GM21515 (cell line): ENCODE measurements around the gene LTB4R.
A peak's percentile ranks its signal among the peaks of the same experiment; 100 is the strongest.

ENCODE experiments used
- ATAC-seq: cut with Tn5 transposase; IDR thresholded peaks from one replicate; pipeline ENCODE4 v1.9.1; 2021; ENCODE audit not compliant: unreplicated experiment

Gene LTB4R

GRCh38 chr14:24278424-24278823, 32.9 kb upstream of the LTB4R start:
- ATAC-seq: no peak

- ATAC-seq: no peak
Measured at GRCh38 chr14:24279301-24280186, 31.8 kb upstream of the LTB4R start.

DNA sequence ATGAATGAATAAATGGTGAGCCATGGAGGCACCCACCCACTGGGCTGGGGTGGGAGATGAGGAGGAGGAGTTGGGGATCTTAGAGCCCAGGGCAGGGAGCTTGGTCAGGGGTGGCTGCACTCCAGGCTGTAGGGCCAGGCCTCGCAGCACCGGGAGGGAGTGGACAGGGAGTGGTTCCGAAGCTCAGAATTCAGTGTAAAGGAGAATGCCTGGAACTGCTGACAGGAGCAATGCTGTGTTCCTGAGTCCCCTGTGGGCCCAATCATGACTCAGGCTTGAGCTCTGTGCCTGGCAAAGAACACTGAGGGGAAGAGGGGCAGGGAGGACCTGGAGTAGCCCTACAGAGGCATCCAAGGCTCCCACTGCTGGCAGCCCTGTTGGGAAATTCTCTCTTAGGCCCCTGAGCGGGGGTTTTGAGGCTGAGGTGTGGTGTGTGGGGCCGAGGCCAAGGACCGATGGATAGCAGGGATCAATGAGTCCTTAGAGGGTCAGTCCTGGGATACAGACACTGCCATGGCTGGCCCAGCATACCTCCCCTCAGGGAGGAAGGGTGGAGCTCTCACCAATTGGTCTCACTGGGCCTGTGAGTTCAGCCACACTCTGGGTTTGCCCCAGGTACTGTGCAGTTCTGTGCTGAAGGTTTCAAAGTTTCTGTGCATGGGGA, 30.4 kb upstream of the LTB4R start:
- ATAC-seq: no peak

DNA sequence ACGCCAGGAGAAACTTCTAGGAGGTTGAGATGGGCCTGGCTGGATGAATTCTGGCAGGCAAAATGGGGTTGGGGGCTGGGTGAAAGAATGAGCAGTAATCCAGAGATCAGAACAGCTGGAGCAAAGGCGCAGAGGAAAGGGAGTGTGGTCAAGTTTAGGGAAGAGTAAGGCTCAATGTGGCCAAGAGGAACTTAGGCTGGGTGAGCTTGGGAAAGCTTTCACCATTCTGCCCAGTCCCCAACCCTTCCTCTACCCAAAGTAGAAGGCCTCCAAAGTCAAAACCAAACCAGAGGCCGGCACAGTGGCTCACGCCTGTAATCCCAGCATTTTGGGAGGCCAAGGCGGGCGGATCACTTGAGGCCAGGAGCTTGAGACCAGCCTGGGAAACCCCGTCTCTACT, 29.7 kb upstream of the LTB4R start:
- ATAC-seq: no peak

GRCh38 chr14:24282736-24283135, 28.6 kb upstream of the LTB4R start:
- ATAC-seq: no peak

DNA sequence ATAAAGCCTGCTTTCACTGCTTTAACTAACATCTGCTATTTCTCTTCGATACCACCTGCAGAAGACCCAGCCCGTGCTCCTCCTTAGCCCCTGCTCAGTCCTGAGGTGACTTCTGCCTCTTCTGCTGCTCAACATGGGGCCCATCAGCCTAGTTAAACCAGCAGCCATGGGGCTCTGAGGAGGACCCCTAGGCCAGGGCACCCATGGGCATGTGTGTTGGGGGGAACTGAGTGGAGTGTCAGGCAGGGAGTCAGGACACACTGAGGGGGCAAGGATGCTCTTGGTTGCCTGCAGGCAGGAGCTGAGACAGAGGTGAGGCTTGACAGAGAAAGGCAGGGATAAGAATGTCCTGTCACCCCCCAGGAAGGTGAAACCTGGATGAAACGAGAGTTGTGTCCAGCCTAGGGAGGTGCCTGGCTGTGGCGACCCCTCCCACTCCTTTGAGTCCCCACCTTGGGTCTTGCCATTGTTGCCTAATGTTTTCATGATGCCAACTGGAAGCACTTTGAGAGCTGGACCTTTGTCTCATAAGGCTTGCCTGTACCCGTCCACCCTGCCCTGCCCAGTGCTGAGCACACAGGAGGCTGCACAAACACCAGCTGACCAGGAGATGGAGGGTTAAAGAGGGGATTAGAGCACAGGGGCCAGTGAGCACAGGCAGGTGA, 27.4 kb upstream of the LTB4R start:
- ATAC-seq: no peak

- no peak for ATAC-seq
Measured at GRCh38 chr14:24284501-24285035, 26.7 kb upstream of the LTB4R start.

- ATAC-seq: no peak
Measured at GRCh38 chr14:24285351-24285750, 26.0 kb upstream of the LTB4R start.

DNA sequence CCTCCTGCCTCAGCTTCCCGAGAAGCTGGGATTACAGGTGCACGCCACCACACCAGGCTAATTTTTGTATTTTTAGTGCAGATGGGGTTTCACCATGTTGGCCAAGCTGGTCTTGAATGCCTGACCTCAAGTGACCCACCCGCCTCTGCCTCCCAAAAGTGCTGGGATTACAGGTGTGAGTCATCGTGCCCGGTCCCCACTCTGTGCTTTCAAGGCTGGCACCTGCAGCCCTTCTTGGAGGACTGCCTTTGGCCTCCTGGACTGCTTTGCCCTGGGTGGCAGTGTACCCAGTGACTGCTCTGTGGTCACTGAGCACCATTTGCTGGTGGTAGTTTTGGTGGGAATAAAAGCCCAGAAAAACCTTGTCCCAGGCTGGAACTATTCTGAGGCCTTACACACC, 24.3 kb upstream of the LTB4R start:
- ATAC-seq: no peak

GRCh38 chr14:24289649-24290280, 21.5 kb upstream of the LTB4R start:
- no peak for ATAC-seq

DNA sequence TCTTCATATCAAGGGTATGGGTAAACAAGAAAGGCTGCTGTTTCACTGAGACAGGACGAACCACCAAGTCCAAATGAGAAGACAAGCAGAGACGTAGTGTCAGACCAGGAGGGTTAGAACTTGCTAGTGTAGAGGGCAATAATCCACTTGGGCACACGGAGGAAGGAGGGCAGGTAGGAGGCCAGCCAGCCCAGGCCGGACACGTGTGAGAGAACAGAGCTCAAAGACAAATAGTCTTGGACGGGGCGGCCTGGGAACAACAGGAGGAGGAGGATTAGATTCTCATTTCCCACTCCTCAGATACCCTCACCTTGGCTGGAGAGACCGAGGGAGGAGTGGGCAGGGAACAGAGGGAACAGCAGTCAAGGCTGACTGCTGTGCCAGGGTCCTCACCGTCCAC, 20.6 kb upstream of the LTB4R start:
- no peak for ATAC-seq

GRCh38 chr14:24291446-24292117, 19.7 kb upstream of the LTB4R start:
- no peak for ATAC-seq

DNA sequence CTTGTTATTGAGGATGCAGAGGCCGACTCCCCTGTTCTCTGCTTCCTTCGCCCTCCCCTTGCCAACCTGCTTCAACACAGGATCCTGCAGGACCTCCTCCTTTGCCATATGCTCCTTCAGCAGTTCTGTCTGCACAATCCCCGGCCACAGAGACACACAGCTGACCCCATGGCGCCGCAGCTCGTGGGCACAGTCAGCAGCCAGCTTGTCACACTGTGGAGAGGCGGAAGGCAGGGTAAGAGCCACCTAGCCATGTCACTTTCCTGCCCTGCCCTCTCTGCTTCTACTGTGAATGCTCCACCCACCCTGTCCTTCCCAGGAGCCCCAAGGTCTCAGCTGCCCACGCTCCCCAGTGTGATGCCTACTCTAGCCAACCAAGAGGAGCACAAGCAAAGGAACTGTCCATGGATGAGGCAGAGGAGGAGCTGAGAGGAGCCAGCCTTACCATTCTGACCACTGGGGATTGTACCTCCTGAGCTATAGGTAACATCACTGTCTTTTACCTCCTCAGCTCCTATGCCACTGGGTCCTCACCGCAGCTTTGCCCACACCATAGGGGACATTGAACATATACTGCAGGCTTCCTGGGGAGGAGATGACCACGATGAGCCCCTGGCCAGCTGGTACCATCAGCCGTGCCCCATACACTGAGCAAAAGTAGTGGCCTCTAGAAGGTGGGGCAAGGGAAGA, 19.0 kb upstream of the LTB4R start:
- no peak for ATAC-seq

DNA sequence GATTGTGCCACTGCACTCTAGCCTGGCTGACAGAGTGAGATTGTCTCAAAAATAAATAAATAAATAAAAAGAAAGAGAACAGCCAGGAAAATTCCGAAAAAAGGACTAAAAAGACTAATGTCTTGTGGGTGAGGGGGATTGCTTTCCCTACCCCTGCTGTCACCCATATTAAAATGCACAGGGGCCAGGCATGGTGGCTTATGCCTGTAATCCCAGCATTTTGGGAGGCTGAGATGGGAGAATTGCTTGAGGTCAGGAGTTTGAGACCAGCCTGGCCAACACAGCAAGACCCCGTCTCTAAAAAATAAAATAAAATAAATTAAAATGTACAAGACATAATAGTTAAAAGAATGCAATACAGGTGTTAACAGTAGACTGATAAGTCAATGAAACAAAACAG, 17.8 kb upstream of the LTB4R start:
- ATAC-seq: no peak

DNA sequence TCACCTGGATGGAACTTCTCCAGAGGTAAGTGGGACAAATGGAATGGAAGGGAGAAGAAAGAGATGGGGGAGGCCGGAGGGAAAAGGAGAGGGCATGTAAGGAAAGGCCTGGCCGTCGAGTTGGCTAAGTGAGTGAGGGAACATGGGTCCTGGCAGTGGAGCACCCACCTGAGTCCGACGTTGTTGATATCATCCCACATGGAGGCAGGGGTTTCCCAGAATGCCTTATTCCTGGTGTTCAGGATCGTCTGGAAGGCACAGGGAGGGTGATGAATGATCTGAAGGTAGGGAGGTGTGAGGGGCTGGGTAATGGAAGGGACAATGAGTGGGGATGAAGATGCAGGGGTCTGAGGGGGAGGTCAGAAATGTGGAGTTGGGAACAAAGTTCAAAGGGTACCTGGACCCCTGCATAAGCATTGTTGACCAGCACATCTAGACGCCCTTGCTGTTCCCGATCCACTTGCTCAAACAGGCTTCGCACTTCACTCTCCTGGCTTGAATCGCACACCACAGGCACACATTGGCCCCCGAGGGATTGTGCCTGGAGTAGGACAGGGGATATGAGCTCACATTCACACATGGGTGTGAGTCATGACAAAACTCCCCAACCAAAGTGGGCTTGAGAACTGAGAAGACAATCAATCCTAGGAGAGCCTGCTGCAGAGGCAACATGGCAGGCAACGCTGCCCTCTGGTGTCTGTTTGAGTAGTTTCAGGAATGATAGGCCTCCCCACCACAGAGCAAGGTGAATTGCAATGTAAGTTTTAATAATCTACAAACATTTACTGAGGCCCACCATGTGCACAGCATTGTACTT, 14.8 kb upstream of the LTB4R start:
- no peak for ATAC-seq

- ATAC-seq: no peak
Measured at GRCh38 chr14:24297190-24297964, 13.9 kb upstream of the LTB4R start.

- peak; percentile 3 for ATAC-seq
Measured at GRCh38 chr14:24298892-24299254, 12.4 kb upstream of the LTB4R start.
